Motor neuron (in vitro differentiated cells): ENCODE results near the gene ZNF45. TPM values are rescaled to one million over a fixed set of nuclear protein-coding genes. Genes with fewer than 3 reads are reported as not detected.
"Not testable (repeated sequence)": the region's sequence is repeated elsewhere in the genome, so short reads cannot be mapped to it uniquely, and the experiment has no call there.

Experiments used
- ATAC-seq, 8 experiments: fragments of 200-7000 bp; cut with Tn5 transposase; replicated peaks in 6 of 8; 2 replicates each; pipeline ENCODE4 v1.8.0; 2021; ENCODE audit warnings: mild to moderate bottlenecking in 8 of 8, moderate library complexity in 8 of 8
- H3K27ac ChIP-seq, 2 donors: fragments of 250-450 bp; sonication (Bioruptor Pico); 2 replicates each; pipeline ENCODE4 v1.9.0; 2021; ENCODE audit warnings: antibody characterized with exemption in 2 of 2, mild to moderate bottlenecking in 2 of 2, moderate library complexity in 1 of 2
- H3K4me1 ChIP-seq, 2 donors: fragments of 250-450 bp; sonication (Bioruptor Pico); replicated peaks in 1 of 2; 2 replicates each; pipeline ENCODE4 v1.6.1; 2021; ENCODE audit warnings: antibody characterized with exemption in 2 of 2, mild to moderate bottlenecking in 2 of 2, moderate library complexity in 1 of 2
- H3K4me3 ChIP-seq, 5 donors: fragments of 250-450 bp; sonication (Bioruptor Pico); 2 replicates each; pipeline ENCODE4 v1.9.0; 2021; ENCODE audit warnings: antibody characterized with exemption in 5 of 5, mild to moderate bottlenecking in 5 of 5, moderate library complexity in 4 of 5
- WGBS, 10 experiments: fragments of 450-650 bp; shearing (Covaris generic); methylation state at CpG; one replicate each; pipeline ENCODE4 v1.0.0; 2022; 5-methylcytosine and 5-hydroxymethylcytosine counted together
- in situ Hi-C, 9 experiments: fragments of 400-800 bp; cut with MboI; loops; one replicate each; pipeline ENCODE4 v1.15.0; 2021; ENCODE audit warnings: low sequenced_read_pairs in 9 of 9, low pct_unique_long_range_greater_than_20kb in 2 of 9; ENCODE audit not compliant: unreplicated experiment in 9 of 9
- total RNA-seq, 8 experiments: library from RNA; unstranded; fragments of 300-600 nt; gene quantifications; 2 replicates each; pipeline versions ENCODE4 v1.2.3 to v1.2.4, GENCODE V29; 2022

Gene ZNF45
- total RNA-seq, 8 experiments from 2014 or later = 7.7 to 24.6 (median 13.1) TPM

DNA sequence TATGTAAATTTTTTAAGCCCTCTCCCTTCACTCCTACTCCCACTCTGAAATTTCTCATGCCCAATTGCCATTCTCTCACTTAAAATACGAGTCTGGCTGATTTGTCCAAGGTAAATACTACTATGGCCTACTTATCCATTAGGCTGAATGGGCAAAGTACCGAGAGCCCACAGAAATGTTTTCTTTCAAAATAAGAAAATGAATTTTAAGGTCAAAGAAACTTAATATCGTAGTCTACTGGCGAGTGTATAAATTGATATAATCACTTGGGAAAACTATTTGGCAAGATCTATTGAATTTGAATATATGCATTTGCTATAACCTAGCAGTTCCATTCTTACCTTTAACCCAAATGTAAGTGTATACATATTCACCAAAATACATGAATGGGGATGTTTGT, 32.7 kb downstream of the ZNF45 start:
- in situ Hi-C loops = no loop called here
- 58 to 100% (median 90%) methylated on average over 1 to 4 of the region's 4 CpGs for WGBS, 10 experiments
- Histone ChIP-seq H3K27ac (no peak overlapping the region), H3K4me1 (no peaks in the 10 kb centered on the region), H3K4me3 (peak overlapping the region in 3 of 5 donors; percentile 36 to 61 (median 37))
- no peak for ATAC-seq

DNA sequence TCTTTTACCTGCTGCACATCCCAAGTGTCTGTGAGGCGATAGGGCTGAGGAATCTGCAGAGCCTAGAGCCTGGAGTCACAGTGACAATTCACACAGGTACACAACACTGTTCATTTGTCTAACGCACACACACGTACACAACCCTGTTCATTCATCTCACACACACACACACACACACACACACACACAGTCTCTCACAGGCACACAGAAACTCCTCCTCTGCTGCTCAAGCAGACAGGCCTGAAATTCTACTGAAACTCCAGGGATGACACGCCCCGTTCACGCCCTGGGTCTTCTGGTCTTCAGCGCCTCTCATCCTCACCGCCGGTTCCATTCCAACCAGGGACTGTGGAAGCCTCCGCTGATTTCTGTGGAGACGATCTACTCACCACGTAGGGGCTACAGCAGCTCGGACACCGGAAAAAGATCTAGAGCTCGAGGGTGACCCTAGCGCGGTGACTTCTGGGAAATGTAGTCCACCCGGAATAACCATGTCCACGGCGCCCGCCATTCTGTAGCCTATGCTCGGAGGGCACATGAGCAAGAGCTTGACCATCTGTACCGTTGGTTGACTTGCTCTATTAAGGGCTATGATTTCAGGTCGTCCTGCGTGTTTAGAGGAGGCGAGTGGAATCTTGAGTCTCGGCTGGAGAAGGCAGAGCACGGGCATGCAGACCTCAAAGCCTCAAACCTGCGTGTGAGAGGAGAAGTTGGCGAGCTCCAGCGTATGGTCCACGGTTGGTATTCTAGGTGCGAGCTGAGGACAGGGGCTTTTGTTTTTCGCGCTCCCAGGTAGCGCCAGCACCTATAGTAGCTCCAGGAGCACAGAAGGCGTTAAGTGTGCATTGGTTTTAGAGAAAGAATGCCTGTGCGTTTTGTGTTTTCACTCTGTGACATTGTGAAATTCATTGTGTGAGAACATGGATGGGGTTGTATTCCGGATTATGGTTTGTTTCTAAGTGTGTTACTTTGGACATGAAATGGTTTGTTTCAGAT, 33.4 kb downstream of the ZNF45 start:
- Histone ChIP-seq H3K27ac (peak overlapping the region; percentile 14 to 50), H3K4me3 (peak overlapping the region; percentile 36 to 61 (median 46)), H3K4me1 (no peaks in the 10 kb centered on the region)
- in situ Hi-C loops = no loop called here
- ATAC-seq = peak; percentile 93 to 100 (median 99)
- 5 to 81% (median 58%) methylated on average over 1 to 19 of the region's 39 CpGs for WGBS, 10 experiments

DNA sequence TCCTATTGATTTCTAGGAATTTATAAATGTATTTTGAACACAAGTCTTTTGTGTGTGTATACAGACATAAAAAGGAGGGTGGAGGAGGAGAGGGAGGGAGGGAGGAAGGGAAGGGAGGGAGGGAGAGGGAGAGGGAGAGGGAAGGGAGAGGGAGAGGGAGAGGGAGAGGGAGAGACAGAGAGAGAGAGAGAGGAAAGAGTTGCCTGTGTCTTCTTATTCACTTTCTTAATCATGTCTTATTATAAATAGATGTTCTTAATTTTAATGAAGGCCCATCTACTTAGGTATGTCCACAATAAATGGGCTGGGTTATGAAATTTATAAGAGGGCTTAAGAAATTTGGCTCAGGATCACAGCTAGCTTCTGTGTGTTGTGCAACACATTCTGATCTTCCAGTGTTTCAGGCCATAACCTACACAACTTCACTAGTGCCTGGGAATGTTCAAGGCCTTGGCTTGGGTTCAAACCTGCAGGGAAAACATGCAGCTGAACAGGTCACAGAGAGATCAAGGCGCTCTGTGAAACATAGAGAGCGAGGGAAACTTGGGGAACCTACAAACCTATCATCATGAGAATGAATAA, 39.3 kb downstream of the ZNF45 start:
- ATAC-seq = no peak
- H3K4me1 ChIP-seq = no peaks in the 10 kb centered on the region
- H3K27ac ChIP-seq = no peak overlapping the region
- WGBS, 10 experiments = 27 to 92% (median 60%) methylated on average over 1 to 2 of the region's 2 CpGs; no CpG with 5 or more reads in 2 of the 10 experiments
- in situ Hi-C loops = no loop called here
- H3K4me3 ChIP-seq = no peak overlapping the region

DNA sequence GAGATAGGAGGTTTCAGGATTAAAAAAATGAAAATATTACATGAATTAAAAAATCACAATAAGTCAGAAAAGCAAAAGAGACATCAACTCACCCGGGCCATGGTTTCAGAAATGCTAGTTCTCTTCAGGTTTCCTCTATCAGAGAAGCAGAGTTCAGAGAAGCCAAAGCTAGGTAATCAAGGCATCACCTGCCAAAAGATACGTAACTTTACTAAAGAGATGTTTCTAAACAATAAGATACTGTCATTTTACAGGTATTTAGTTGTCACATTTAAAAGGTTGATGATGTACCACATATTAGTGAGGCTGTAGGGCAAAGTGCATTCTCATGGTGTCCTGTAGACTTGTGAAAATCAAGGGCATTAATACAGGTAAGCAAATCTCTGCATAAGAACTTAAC, 51.2 kb downstream of the ZNF45 start, which contains the start of gene ZNF404:
ZNF404 (minus strand) TSS at position 101 of the 400 bp plus-strand sequence.
- no peak for ATAC-seq
- Histone ChIP-seq H3K27ac (no peak within 1 kb of the TSS), H3K4me3 (no peak within 1 kb of the TSS), H3K4me1 (no peaks in the 10 kb centered on the region)
- in situ Hi-C loops = no loop called here
- WGBS, 10 experiments = 0 to 100% (median 37%) methylated on average over 1 to 2 of the region's 2 CpGs

DNA sequence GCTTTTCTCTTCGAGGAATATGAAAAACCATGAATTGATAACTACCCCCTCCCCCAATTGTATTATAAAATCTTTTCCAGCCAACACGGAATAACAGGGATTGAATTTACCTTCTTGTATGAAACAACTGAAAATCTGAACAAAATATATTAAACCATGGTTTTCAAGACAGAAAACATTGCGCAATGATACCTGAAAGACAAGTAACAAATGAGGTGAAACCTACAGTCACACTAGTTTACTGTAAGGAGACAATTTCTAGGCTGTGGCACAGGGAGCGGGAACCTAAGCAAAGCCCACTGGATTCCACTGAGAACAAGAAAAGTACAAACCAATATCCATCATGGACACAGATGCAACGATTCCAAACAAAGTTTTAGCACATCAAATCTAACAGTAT, 54.6 kb downstream of the ZNF45 start:
- Histone ChIP-seq H3K27ac (no peak overlapping the region), H3K4me1 (no peaks in the 10 kb centered on the region), H3K4me3 (no peak overlapping the region)
- in situ Hi-C loops = no loop called here
- ATAC-seq = no peak
- WGBS, 10 experiments = 13 to 80% (median 53%) methylated on average over 2 to 5 of the region's 5 CpGs

DNA sequence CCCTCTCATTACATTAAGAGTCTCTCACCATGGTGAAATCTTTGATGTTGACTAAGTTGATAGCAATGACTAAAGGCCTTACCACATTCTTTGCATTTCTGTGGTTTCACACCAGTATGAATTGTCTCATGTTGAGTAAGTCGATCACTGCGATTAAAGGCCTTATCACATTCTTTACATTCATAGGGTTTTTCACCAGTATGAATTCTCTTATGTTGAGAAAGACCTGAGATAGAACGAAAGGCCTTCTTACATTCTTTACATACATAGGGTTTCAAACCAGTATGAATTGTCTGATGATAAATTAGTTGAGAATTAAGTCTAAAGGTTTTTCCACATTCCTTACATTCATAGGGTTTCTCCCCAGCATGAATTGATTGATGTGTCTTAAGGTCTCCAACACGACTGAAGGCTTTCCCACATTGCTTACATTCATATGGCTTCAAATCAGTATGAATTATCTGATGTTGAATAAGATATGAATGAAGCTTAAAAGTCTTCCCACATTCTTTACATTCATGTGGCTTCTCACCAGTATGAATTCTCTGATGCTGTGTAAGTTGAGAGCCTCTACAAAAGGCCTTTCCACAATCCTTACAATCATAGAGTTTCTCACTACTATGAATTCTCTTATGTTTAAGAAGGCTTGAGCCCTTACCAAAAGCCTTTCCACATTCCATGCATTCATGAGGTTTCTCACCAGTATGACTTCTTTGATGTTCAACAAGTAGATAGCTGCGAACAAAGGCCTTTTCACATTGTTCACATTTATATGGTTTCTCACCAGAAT, 62.3 kb downstream of the ZNF45 start:
- no peaks in the 10 kb centered on the region for H3K4me1 ChIP-seq
- no peak overlapping the region for H3K27ac ChIP-seq
- in situ Hi-C loops = no loop called here
- WGBS, 10 experiments = 0 to 89% (median 61%) methylated on average over 1 to 5 of the region's 5 CpGs
- no peak overlapping the region for H3K4me3 ChIP-seq
- no peak for ATAC-seq

DNA sequence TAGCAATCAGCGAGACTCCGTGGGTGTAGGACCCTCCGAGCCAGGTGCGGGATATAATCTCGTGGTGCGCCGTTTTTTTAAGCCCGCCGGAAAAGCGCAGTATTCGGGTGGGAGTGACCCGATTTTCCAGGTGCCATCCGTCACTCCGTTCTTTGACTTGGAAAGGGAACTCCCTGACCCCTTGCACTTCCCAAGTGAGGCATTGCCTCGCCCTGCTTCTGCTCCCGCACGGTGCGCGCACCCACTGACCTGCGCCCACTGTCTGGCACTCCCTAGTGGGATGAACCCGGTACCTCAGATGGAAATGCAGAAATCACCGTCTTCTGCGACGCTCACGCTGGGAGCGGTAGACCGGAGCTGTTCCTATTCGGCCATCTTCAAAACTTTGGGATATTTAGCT, 68.2 kb downstream of the ZNF45 start:
- H3K4me1 ChIP-seq, H3K4me3 ChIP-seq, ATAC-seq, H3K27ac ChIP-seq, in situ Hi-C loops: not testable (repeated sequence)
- 75 to 100% (median 98%) methylated on average over 1 to 8 of the region's 28 CpGs; no CpG with 5 or more reads in 5 of the 10 experiments for WGBS, 10 experiments

Other genes starting within 250 kb of the ZNF45 start
- under 1 TPM in 4 of 8 experiments, not detected in 4; 0.05 to 0.81 (median 0.19) TPM for gene IRGC, start 219.2 kb downstream of the ZNF45 start, total RNA-seq
- gene SMG9, start 180.3 kb downstream of the ZNF45 start, total RNA-seq = 10 to 100 TPM; 15.1 to 46.1 (median 25.0) TPM
- gene KCNN4, start 154.3 kb downstream of the ZNF45 start, total RNA-seq = 1 to 10 TPM in 3 of 8 experiments, under 1 TPM in 5; 0.11 to 7.4 (median 0.58) TPM
- gene LYPD5, start 132.8 kb downstream of the ZNF45 start, total RNA-seq = 1 to 10 TPM in 4 of 8 experiments, under 1 TPM in 4; 0.05 to 2.4 (median 1.1) TPM
- 10 to 100 TPM in 7 of 8 experiments, 1 to 10 TPM in 1; 4.0 to 36.9 (median 13.8) TPM for gene ZNF283, start 108.0 kb downstream of the ZNF45 start, total RNA-seq
- 10 to 100 TPM in 1 of 8 experiments, 1 to 10 TPM in 6, under 1 TPM in 1; 0.67 to 11.5 (median 4.5) TPM for gene ZNF404, start 51.3 kb downstream of the ZNF45 start, total RNA-seq
- 10 to 100 TPM in 4 of 8 experiments, 1 to 10 TPM in 4; 3.9 to 12.1 (median 10.0) TPM for gene ZNF221, start 15.9 kb upstream of the ZNF45 start, total RNA-seq
- 10 to 100 TPM in 3 of 8 experiments, 1 to 10 TPM in 5; 5.1 to 12.2 (median 7.7) TPM for gene ZNF155, start 48.9 kb upstream of the ZNF45 start, total RNA-seq
- gene ZNF230, start 67.7 kb upstream of the ZNF45 start, total RNA-seq = 1 to 10 TPM; 2.8 to 5.0 (median 3.7) TPM
- 10 to 100 TPM in 5 of 8 experiments, 1 to 10 TPM in 3; 4.0 to 19.1 (median 13.0) TPM for gene ZNF222, start 90.1 kb upstream of the ZNF45 start, total RNA-seq
- gene ZNF223, start 116.8 kb upstream of the ZNF45 start, total RNA-seq = 10 to 100 TPM in 1 of 8 experiments, 1 to 10 TPM in 7; 3.9 to 11.4 (median 7.2) TPM
- gene ZNF284, start 136.9 kb upstream of the ZNF45 start, total RNA-seq = 1 to 10 TPM; 2.5 to 6.3 (median 3.5) TPM
- 10 to 100 TPM; 14.8 to 40.0 (median 20.3) TPM for gene ZNF224, start 159.1 kb upstream of the ZNF45 start, total RNA-seq
- 10 to 100 TPM in 1 of 8 experiments, 1 to 10 TPM in 7; 3.7 to 10.4 (median 6.2) TPM for gene ZNF225, start 178.1 kb upstream of the ZNF45 start, total RNA-seq
- 10 to 100 TPM in 6 of 8 experiments, 1 to 10 TPM in 2; 9.4 to 15.1 (median 11.2) TPM for gene ZNF234, start 206.3 kb upstream of the ZNF45 start, total RNA-seq
- 10 to 100 TPM; 19.6 to 56.9 (median 41.6) TPM for gene ZNF226, start 229.8 kb upstream of the ZNF45 start, total RNA-seq